Fibroblast of lung (primary cell): ENCODE measurements around the gene CHST12.

ENCODE experiments used
- CTCF ChIP-seq, 2 donors: IDR thresholded peaks in 1 of 2; conservative IDR thresholded peaks in 1 of 2; 1 replicate in 1 of 2; 2 replicates in 1 of 2; pipeline ENCODE4 v1.5.1; 2011 to 2012; ENCODE audit warnings: low read length in 2 of 2, control low read depth in 1 of 2, inconsistent platforms in 1 of 2, low read depth in 1 of 2, mild to moderate bottlenecking in 1 of 2
- EZH2 ChIP-seq: IDR thresholded peaks from 2 replicates; pipeline ENCODE4 v1.5.1; 2012; ENCODE audit warnings: low read length, control low read depth, mild to moderate bottlenecking; ENCODE audit errors: missing control alignments

- TF ChIP-seq CTCF (conservative IDR thresholded peaks at IDR 0.05 in 1 of 2, IDR thresholded peaks at IDR 0.05 in 1 of 2; ENCODE audit: low read depth in 1 of 2, low read length in 2 of 2) = no peak
- no peak for TF ChIP-seq EZH2
Observed at GRCh38 chr7:2371329-2371728, 32.1 kb upstream of the CHST12 start.
